PC-9 (cell line): Measurements from ENCODE around the gene SHROOM2.

ENCODE experiments used
- EZH2 ChIP-seq: fragments of 200-600 bp; sonication (generic); IDR thresholded peaks from 2 replicates; pipeline ENCODE4 v1.8.0; 2017; ENCODE audit warnings: antibody characterized with exemption, low read depth
- TF ChIP-seq, protein P1 (sequence below): fragments of 200-600 bp; sonication (generic); conservative IDR thresholded peaks from 2 replicates; pipeline ENCODE4 v1.6.1; 2017; ENCODE audit warnings: mixed run types, antibody characterized with exemption, mild to moderate bottlenecking, moderate library complexity

DNA sequence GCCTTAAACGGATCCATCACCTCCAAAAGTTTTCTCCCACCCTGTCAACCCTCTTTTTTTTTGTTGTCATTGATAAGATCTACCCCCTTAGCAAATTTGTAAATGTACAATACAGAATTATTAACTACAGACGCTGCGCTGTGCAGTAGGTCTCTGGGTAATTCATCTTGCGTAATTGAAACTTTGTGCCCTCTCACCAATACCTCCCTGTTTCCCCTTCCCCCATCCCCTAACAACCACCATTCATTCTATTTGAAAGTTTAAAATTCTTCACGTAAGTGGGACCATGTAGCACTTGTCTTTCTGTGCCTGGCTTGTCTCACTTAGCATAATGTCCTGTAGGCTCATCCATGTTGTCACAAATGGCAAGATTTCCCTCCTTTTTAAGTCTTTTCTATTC lies 135.2 kb downstream of the SHROOM2 start:
- TF ChIP-seq, protein P1, sequence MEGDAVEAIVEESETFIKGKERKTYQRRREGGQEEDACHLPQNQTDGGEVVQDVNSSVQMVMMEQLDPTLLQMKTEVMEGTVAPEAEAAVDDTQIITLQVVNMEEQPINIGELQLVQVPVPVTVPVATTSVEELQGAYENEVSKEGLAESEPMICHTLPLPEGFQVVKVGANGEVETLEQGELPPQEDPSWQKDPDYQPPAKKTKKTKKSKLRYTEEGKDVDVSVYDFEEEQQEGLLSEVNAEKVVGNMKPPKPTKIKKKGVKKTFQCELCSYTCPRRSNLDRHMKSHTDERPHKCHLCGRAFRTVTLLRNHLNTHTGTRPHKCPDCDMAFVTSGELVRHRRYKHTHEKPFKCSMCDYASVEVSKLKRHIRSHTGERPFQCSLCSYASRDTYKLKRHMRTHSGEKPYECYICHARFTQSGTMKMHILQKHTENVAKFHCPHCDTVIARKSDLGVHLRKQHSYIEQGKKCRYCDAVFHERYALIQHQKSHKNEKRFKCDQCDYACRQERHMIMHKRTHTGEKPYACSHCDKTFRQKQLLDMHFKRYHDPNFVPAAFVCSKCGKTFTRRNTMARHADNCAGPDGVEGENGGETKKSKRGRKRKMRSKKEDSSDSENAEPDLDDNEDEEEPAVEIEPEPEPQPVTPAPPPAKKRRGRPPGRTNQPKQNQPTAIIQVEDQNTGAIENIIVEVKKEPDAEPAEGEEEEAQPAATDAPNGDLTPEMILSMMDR: no peak
- no peak for TF ChIP-seq EZH2
